Heart right ventricle (tissue), 16 donors: ENCODE measurements around the gene GRIK4. TPM values are rescaled to one million over a fixed set of nuclear protein-coding genes. Genes with fewer than 3 reads are reported as not detected.

Source experiments
- ATAC-seq, 8 donors: fragments of 200-7000 bp; cut with Tn5 transposase; one replicate each; pipeline ENCODE4 v1.9.1; 2020; ENCODE audit warnings: mild to moderate bottlenecking in 8 of 8, moderate library complexity in 8 of 8, moderate number of reproducible peaks in 1 of 8
- DNase-seq, 2 donors: peaks; one replicate each; pipeline ENCODE4 v3.0.0-alpha.2; 2020
- H3K27ac ChIP-seq, 10 donors: fragments of 200-600 bp; sonication (generic) in 2 of 10; one replicate each; pipeline versions ENCODE4 v1.5.0 to v1.8.0; 2020 to 2022; ENCODE audit warnings: mild to moderate bottlenecking in 3 of 10
- H3K27me3 ChIP-seq, 7 donors: fragments of 200-600 bp; one replicate each; pipeline ENCODE4 v1.8.0; 2021 to 2022; ENCODE audit warnings: mild to moderate bottlenecking in 2 of 7
- H3K36me3 ChIP-seq, 9 donors: fragments of 200-600 bp; sonication (generic) in 1 of 9; one replicate each; pipeline versions ENCODE4 v1.5.0 to v1.8.0; 2020 to 2022; ENCODE audit warnings: mild to moderate bottlenecking in 2 of 9
- H3K4me1 ChIP-seq, 9 donors: fragments of 200-600 bp; sonication (generic) in 1 of 9; one replicate each; pipeline versions ENCODE4 v1.5.0 to v1.8.0; 2020 to 2022; ENCODE audit warnings: mild to moderate bottlenecking in 4 of 9
- H3K4me3 ChIP-seq, 10 donors: fragments of 200-600 bp; sonication (generic) in 2 of 10; one replicate each; pipeline versions ENCODE4 v1.5.0 to v1.8.0; 2020 to 2022; ENCODE audit warnings: mild to moderate bottlenecking in 7 of 10, moderate library complexity in 2 of 10
- H3K9me3 ChIP-seq, 11 donors: fragments of 200-600 bp in 10 of 11; sonication (generic) in 2 of 11; one replicate each; pipeline versions ENCODE4 v1.5.0 to v1.8.0; 2013 to 2022; ENCODE audit warnings: mild to moderate bottlenecking in 2 of 11, control low read depth in 1 of 11, moderate library complexity in 1 of 11
- CTCF ChIP-seq, 9 donors: fragments of 200-600 bp; sonication (generic) in 2 of 9; IDR thresholded peaks; one replicate each; pipeline versions ENCODE4 v1.5.0 to v1.8.0; 2021 to 2022; ENCODE audit warnings: antibody characterized with exemption in 9 of 9, mild to moderate bottlenecking in 5 of 9, moderate library complexity in 1 of 9
- WGBS, 2 donors: extraction: QIAGEN DNeasy Blood & Tissue Kit; methylation state at CpG; one replicate each; pipeline ENCODE4 v1.1.7; 2013; ENCODE audit warnings: inconsistent platforms in 1 of 2; 5-methylcytosine and 5-hydroxymethylcytosine counted together
- intact Hi-C, 10 donors: fragments of 100-400 bp; cut with DNase I; formaldehyde crosslinking; loops; one replicate each; pipeline versions ENCODE4 v1.11.1 to v1.14.2; 2022
- polyA plus RNA-seq, 2 donors: library from polyadenylated mRNA; stranded (reverse); fragments of 200-250 nt; gene quantifications; one replicate each; pipeline ENCODE4 v1.2.3, GENCODE V29; 2013
- total RNA-seq, 10 donors: library from RNA; stranded (reverse); fragmentation: NEBNext Ultra II Directional in 3 of 10; extraction: Animal tissue kit (Norgen Biotek cat#: 25700) in 3 of 10; gene quantifications; one replicate each; pipeline versions ENCODE4 v1.2.1 to v1.2.4, GENCODE V29; 2021 to 2023
- donor health status: Arrhythmogenic right ventricular cardiomyopathy.
- donor health status: ischemic (EF 13 %, LVEDD 7.1; RV severe dilation, severe dysfunction).
- donor health status: healthy with polysubstance abuse.
- donor health status: DM: no; HTN: yes; CAD: no.
- donor health status: DM: no; HTN: no; CAD: no.
- donor health status: ischemic (EF 25% LVEDD 6.9; RV normal size, moderate dysfunction).
- donor health status: ischemic (EF 25% LVEDD 5.7; RV mildly dilated, moderate dysfunction).
- donor health status: healthy.
- donor health status: DM: yes; HTN: yes; CAD: no.
- donor health status: Ischemic cardiomyopathy.
- donor health status: ischemic (EF 35%, LVEDD 5.7; RV mildly dilated, moderate dysfunction).
- donor health status: nonischemic (EF 11% LVEDD 7.7; RV severe dilation, severe dysfunction).
- donor health status: DM: yes; HTN: yes; CAD: no.
- donor health status: PGD.
- donor health status: ischemic (EF 29% LVEDD 5.4; RV normal size, mild dysfunction).
- donor health status: nonischemic (EF 23%, LVEDD 6.1; RV moderate dilation, normal function).

The GRIK4 gene
- total and polyA plus RNA-seq, 12 donors, result 0.01 to 0.85 (median 0.37) TPM; not detected in 6

GRCh38 chr11:120627327-120628163 lies 116.0 kb downstream of the GRIK4 start:
- H3K27ac ChIP-seq, result no peak overlapping the region
- no peaks in the 10 kb centered on the region for H3K36me3 ChIP-seq
- H3K4me1 ChIP-seq, result peaks cover 0 to 6% (median under 1%) of the 10 kb centered on the region in 9 donors
- peaks cover 0 to 10% (median 0%) of the 10 kb centered on the region in 7 donors for H3K27me3 ChIP-seq
- no peak for DNase-seq
- WGBS, 2 donors, result 66% methylated on average over 7 of the region's 7 CpGs
- no peak for TF ChIP-seq CTCF (IDR thresholded peaks at IDR 0.05)
- H3K9me3 ChIP-seq, result no peaks in the 10 kb centered on the region
- no peak overlapping the region for H3K4me3 ChIP-seq
- intact Hi-C loops, result no loop called here
- peak in 2 of 8 donors; percentile 34 to 45 for ATAC-seq

GRCh38 chr11:120629407-120630080 lies 118.0 kb downstream of the GRIK4 start:
- no peak for DNase-seq
- ATAC-seq, result no peak
- Histone ChIP-seq H3K36me3 (no peaks in the 10 kb centered on the region), H3K27ac (no peak overlapping the region), H3K27me3 (peaks cover 0 to 21% (median 0%) of the 10 kb centered on the region in 7 donors), H3K4me3 (no peak overlapping the region), H3K4me1 (no peaks in the 10 kb centered on the region), H3K9me3 (no peaks in the 10 kb centered on the region)
- intact Hi-C loops, result no loop called here
- no peak for TF ChIP-seq CTCF (IDR thresholded peaks at IDR 0.05)
- WGBS, 2 donors, result 77 to 86% methylated on average over 13 of the region's 13 CpGs

- DNase-seq, result no peak
- Histone ChIP-seq H3K36me3 (no peaks in the 10 kb centered on the region), H3K4me3 (no peak overlapping the region), H3K27me3 (peaks cover 0 to 21% (median 0%) of the 10 kb centered on the region in 7 donors), H3K4me1 (no peaks in the 10 kb centered on the region), H3K9me3 (no peaks in the 10 kb centered on the region), H3K27ac (no peak overlapping the region)
- intact Hi-C loops, result no loop called here
- no peak for TF ChIP-seq CTCF (IDR thresholded peaks at IDR 0.05)
- WGBS, 2 donors, result 43 to 50% methylated on average over 2 of the region's 2 CpGs
- ATAC-seq, result no peak
These were observed 118.6 kb downstream of the GRIK4 start for GRCh38 chr11:120630122-120630521.

- H3K27me3 ChIP-seq, result peaks cover 0 to 38% (median 5%) of the 10 kb centered on the region in 7 donors
- ATAC-seq, result no peak
These were observed 121.0 kb downstream of the GRIK4 start for GRCh38 chr11:120632579-120632978.

More at GRCh38 chr11:120632579-120632978, 121.0 kb downstream of the GRIK4 start:
- DNase-seq, result no peak
- Histone ChIP-seq H3K27ac (no peak overlapping the region), H3K4me1 (no peaks in the 10 kb centered on the region), H3K36me3 (no peaks in the 10 kb centered on the region), H3K9me3 (no peaks in the 10 kb centered on the region), H3K4me3 (no peak overlapping the region)
- WGBS, 2 donors, result 62 to 63% methylated on average over 3 of the region's 3 CpGs
- intact Hi-C loops, result no loop called here
- no peak for TF ChIP-seq CTCF (IDR thresholded peaks at IDR 0.05)
